HUES6 (cell line): ENCODE measurements around the gene FBXO8.

Experiments used
- H3K27ac ChIP-seq: 2 replicates; pipeline ENCODE4 v1.7.0; 2013; ENCODE audit warnings: low read depth, mild to moderate bottlenecking, low read length, inconsistent platforms
- H3K27me3 ChIP-seq: 2 replicates; pipeline ENCODE4 v1.6.1; 2013; ENCODE audit warnings: low read length; ENCODE audit not compliant: control insufficient read depth, insufficient read depth
- H3K36me3 ChIP-seq: 2 replicates; pipeline ENCODE4 v1.6.1; 2013; ENCODE audit warnings: low read length; ENCODE audit not compliant: control insufficient read depth, insufficient read depth
- H3K4me1 ChIP-seq: 2 replicates; pipeline ENCODE4 v1.6.1; 2013; ENCODE audit warnings: low read length; ENCODE audit not compliant: control insufficient read depth, insufficient read depth
- H3K4me3 ChIP-seq: 2 replicates; pipeline ENCODE4 v1.5.1; 2013; ENCODE audit warnings: low read depth, low read length
- H3K9ac ChIP-seq: one replicate; pipeline ENCODE4 v1.6.1; 2013; ENCODE audit warnings: mild to moderate bottlenecking, low read length
- H3K9me3 ChIP-seq: 2 replicates; pipeline ENCODE4 v1.6.1; 2013; ENCODE audit warnings: low read depth, low read length; ENCODE audit not compliant: control insufficient read depth, insufficient read depth

The FBXO8 gene

GRCh38 chr4:174245714-174246113 is 37.8 kb downstream of the FBXO8 start:
- H3K4me1 ChIP-seq: no peaks in the 10 kb centered on the region
- no peaks in the 10 kb centered on the region for H3K9me3 ChIP-seq
- H3K36me3 ChIP-seq: no peaks in the 10 kb centered on the region
- no peak overlapping the region for H3K4me3 ChIP-seq
- no peaks in the 10 kb centered on the region for H3K27me3 ChIP-seq
- H3K9ac ChIP-seq: no peak overlapping the region
- no peak overlapping the region for H3K27ac ChIP-seq

GRCh38 chr4:174244441-174244840 is 39.0 kb downstream of the FBXO8 start:
- no peak overlapping the region for H3K4me3 ChIP-seq
- H3K4me1 ChIP-seq: no peaks in the 10 kb centered on the region
- H3K9ac ChIP-seq: no peak overlapping the region
- H3K27ac ChIP-seq: no peak overlapping the region
- H3K9me3 ChIP-seq: no peaks in the 10 kb centered on the region
- H3K36me3 ChIP-seq: no peaks in the 10 kb centered on the region
- no peaks in the 10 kb centered on the region for H3K27me3 ChIP-seq

GRCh38 chr4:174241162-174241561 is 42.3 kb downstream of the FBXO8 start:
- Histone ChIP-seq H3K27ac (no peak overlapping the region), H3K9ac (no peak overlapping the region), H3K27me3 (no peaks in the 10 kb centered on the region), H3K4me3 (no peak overlapping the region), H3K9me3 (no peaks in the 10 kb centered on the region), H3K4me1 (no peaks in the 10 kb centered on the region), H3K36me3 (no peaks in the 10 kb centered on the region)

- Histone ChIP-seq H3K27ac (no peak overlapping the region), H3K27me3 (no peaks in the 10 kb centered on the region), H3K36me3 (no peaks in the 10 kb centered on the region), H3K4me3 (no peak overlapping the region), H3K9ac (no peak overlapping the region), H3K4me1 (no peaks in the 10 kb centered on the region), H3K9me3 (no peaks in the 10 kb centered on the region)
Observed at GRCh38 chr4:174236359-174236758, 47.1 kb downstream of the FBXO8 start.

GRCh38 chr4:174230680-174231079 is 52.8 kb downstream of the FBXO8 start:
- Histone ChIP-seq H3K4me3 (no peak overlapping the region), H3K27ac (no peak overlapping the region), H3K27me3 (peaks cover 4% of the 10 kb centered on the region; the same call in 1 of the 2 replicates), H3K9ac (no peak overlapping the region), H3K9me3 (no peaks in the 10 kb centered on the region), H3K4me1 (no peaks in the 10 kb centered on the region), H3K36me3 (no peaks in the 10 kb centered on the region)

GRCh38 chr4:174230148-174230547 is 53.3 kb downstream of the FBXO8 start:
- Histone ChIP-seq H3K4me1 (no peaks in the 10 kb centered on the region), H3K27ac (no peak overlapping the region), H3K36me3 (no peaks in the 10 kb centered on the region), H3K27me3 (peaks cover 4% of the 10 kb centered on the region; the same call in 1 of the 2 replicates), H3K4me3 (no peak overlapping the region), H3K9me3 (no peaks in the 10 kb centered on the region), H3K9ac (no peak overlapping the region)

- Histone ChIP-seq H3K27me3 (peaks cover 4% of the 10 kb centered on the region; the same call in 1 of the 2 replicates), H3K4me1 (no peaks in the 10 kb centered on the region)
Observed at GRCh38 chr4:174228988-174229387, 54.5 kb downstream of the FBXO8 start.

GRCh38 chr4:174225349-174226049 is 58.0 kb downstream of the FBXO8 start:
- Histone ChIP-seq H3K4me3 (no peak overlapping the region), H3K4me1 (no peaks in the 10 kb centered on the region), H3K27ac (no peak overlapping the region), H3K9ac (no peak overlapping the region), H3K36me3 (no peaks in the 10 kb centered on the region), H3K9me3 (no peaks in the 10 kb centered on the region), H3K27me3 (peaks cover 18% of the 10 kb centered on the region)

More at GRCh38 chr4:174228988-174229387, 54.5 kb downstream of the FBXO8 start:
- Histone ChIP-seq H3K36me3 (no peaks in the 10 kb centered on the region), H3K4me3 (no peak overlapping the region), H3K27ac (no peak overlapping the region), H3K9me3 (no peaks in the 10 kb centered on the region), H3K9ac (no peak overlapping the region)

GRCh38 chr4:174224550-174224949 is 58.9 kb downstream of the FBXO8 start:
- H3K27ac ChIP-seq: no peak overlapping the region
- no peaks in the 10 kb centered on the region for H3K36me3 ChIP-seq
- no peak overlapping the region for H3K9ac ChIP-seq
- no peak overlapping the region for H3K4me3 ChIP-seq
- no peaks in the 10 kb centered on the region for H3K9me3 ChIP-seq
- no peaks in the 10 kb centered on the region for H3K4me1 ChIP-seq
- peaks cover 27% of the 10 kb centered on the region for H3K27me3 ChIP-seq

- no peaks in the 10 kb centered on the region for H3K9me3 ChIP-seq
- H3K4me3 ChIP-seq: no peak overlapping the region
- H3K27me3 ChIP-seq: peaks cover 49% of the 10 kb centered on the region
- no peaks in the 10 kb centered on the region for H3K36me3 ChIP-seq
- peaks cover 9% of the 10 kb centered on the region; the same call in 1 of the 2 replicates for H3K4me1 ChIP-seq
- no peak overlapping the region for H3K9ac ChIP-seq
- no peak overlapping the region for H3K27ac ChIP-seq
Observed at GRCh38 chr4:174222266-174222872, 61.1 kb downstream of the FBXO8 start.

GRCh38 chr4:174218127-174218790 is 65.2 kb downstream of the FBXO8 start:
- Histone ChIP-seq H3K36me3 (no peaks in the 10 kb centered on the region), H3K4me3 (peak overlapping the region; percentile 52), H3K9ac (peak overlapping the region; percentile 40), H3K4me1 (peaks cover 34% of the 10 kb centered on the region), H3K27me3 (peaks cover 86% of the 10 kb centered on the region), H3K27ac (peak overlapping the region; percentile 12; the same call in 1 of the 2 replicates), H3K9me3 (no peaks in the 10 kb centered on the region)
